Endothelial cell of umbilical vein (primary cell): Measurements from ENCODE around the gene NUP205. TPM values are rescaled to one million over a fixed set of nuclear protein-coding genes. Genes with fewer than 3 reads are reported as not detected.

Experiments
- BruUV-seq: library from RNA; stranded (reverse); fragments of 400-500 nt; replicated peaks from 2 replicates; lab custom pipeline; 2021; lab: Mats Ljungman, UMichigan
- CTCF ChIA-PET: fragments of 300-600, 350-600 bp; sonication (Branson Sonifier 250); formaldehyde crosslinking; loops from one replicate; lab custom pipeline; 2021; ENCODE audit warnings: antibody characterized with exemption, inconsistent platforms; lab: Charles Lee
- POLR2A ChIA-PET: fragments of 300-600, 350-600 bp; sonication (Branson Sonifier 250); formaldehyde crosslinking; loops from one replicate; lab custom pipeline; 2021; ENCODE audit warnings: antibody characterized with exemption, inconsistent platforms; lab: Charles Lee
- DNase-seq: peaks from one replicate; pipeline ENCODE4 v3.0.0-alpha.2; 2011; ENCODE audit warnings: low read depth, low spot score
- FAIRE-seq: peaks from 2 replicates; lab custom pipeline; 2011; peaks lifted over from hg19 to GRCh38; lab: Jason Lieb, UNC
- H2AFZ ChIP-seq: 2 replicates; pipeline ENCODE4 v1.6.0; 2012; ENCODE audit warnings: low read depth, low read length, control low read depth, inconsistent platforms
- H3K27ac ChIP-seq: 2 replicates; pipeline ENCODE4 v1.5.1; 2011; ENCODE audit warnings: low read depth, mild to moderate bottlenecking, control low read depth, low read length, moderate library complexity; ENCODE audit not compliant: insufficient read depth
- H3K27me3 ChIP-seq, 2 experiments: 2 replicates each; pipeline versions ENCODE4 v1.6.0 to v1.6.1; 2011; ENCODE audit warnings: low read length in 2 of 2, mixed read lengths in 1 of 2; ENCODE audit not compliant: control insufficient read depth in 2 of 2, insufficient read depth in 2 of 2
- H3K36me3 ChIP-seq, 2 experiments: 2 replicates in 1 of 2; 3 replicates in 1 of 2; pipeline ENCODE4 v1.5.1; 2011; ENCODE audit warnings: low read length in 2 of 2, mild to moderate bottlenecking in 1 of 2, moderate library complexity in 1 of 2; ENCODE audit not compliant: control insufficient read depth in 2 of 2, insufficient read depth in 2 of 2; ENCODE audit errors: extremely low read depth in 1 of 2
- H3K4me1 ChIP-seq: 3 replicates; pipeline ENCODE4 v1.5.1; 2011; ENCODE audit warnings: mild to moderate bottlenecking, low read length; ENCODE audit not compliant: control insufficient read depth, insufficient read depth; ENCODE audit errors: extremely low read depth
- H3K4me2 ChIP-seq: 2 replicates; pipeline ENCODE4 v1.6.1; 2011; ENCODE audit warnings: low read length, control low read depth, mixed read lengths; ENCODE audit not compliant: insufficient read depth
- H3K4me3 ChIP-seq, 3 experiments: fragments of 200-600 bp in 1 of 3; sonication (generic), shearing (Covaris generic) in 1 of 3; replicated peaks in 1 of 3; 2 replicates each; pipeline ENCODE4 v1.5.1; 2011 to 2016; ENCODE audit warnings: control low read depth in 3 of 3, low read length in 3 of 3, mild to moderate bottlenecking in 2 of 3, inconsistent platforms in 1 of 3, low read depth in 1 of 3, moderate library complexity in 1 of 3; ENCODE audit not compliant: insufficient read depth in 1 of 3
- H3K79me2 ChIP-seq: 2 replicates; pipeline ENCODE4 v1.6.0; 2012; ENCODE audit warnings: low read length, inconsistent platforms; ENCODE audit not compliant: control insufficient read depth, insufficient read depth
- H3K9ac ChIP-seq: replicated peaks from 2 replicates; pipeline ENCODE3; 2011; ENCODE audit warnings: low read length, control low read depth; ENCODE audit not compliant: insufficient read depth; ENCODE audit errors: extremely low read depth
- H3K9me1 ChIP-seq: replicated peaks from 3 replicates; pipeline ENCODE4 v1.6.0; 2011; ENCODE audit warnings: mild to moderate bottlenecking, low read length; ENCODE audit not compliant: control insufficient read depth, insufficient read depth; ENCODE audit errors: extremely low read depth
- H3K9me3 ChIP-seq: replicated peaks from 2 replicates; pipeline ENCODE4 v1.5.1; 2012; ENCODE audit warnings: low read length, inconsistent platforms; ENCODE audit not compliant: control insufficient read depth, insufficient read depth
- H4K20me1 ChIP-seq: replicated peaks from 2 replicates; pipeline ENCODE3; 2011; ENCODE audit warnings: mild to moderate bottlenecking, low read length; ENCODE audit not compliant: control insufficient read depth, insufficient read depth; ENCODE audit errors: extremely low read depth
- CTCF ChIP-seq, 2 donors: IDR thresholded peaks; 1 replicate in 1 of 2; 2 replicates in 1 of 2; pipeline ENCODE4 v1.5.1; 2011; ENCODE audit warnings: low read length in 2 of 2, mild to moderate bottlenecking in 2 of 2, moderate library complexity in 2 of 2, control low read depth in 1 of 2, inconsistent platforms in 1 of 2, low read depth in 1 of 2; ENCODE audit not compliant: insufficient read depth in 1 of 2; ENCODE audit errors: extremely low read depth in 1 of 2
- EZH2 ChIP-seq: IDR thresholded peaks from 2 replicates; pipeline ENCODE4 v1.6.1; 2012; ENCODE audit warnings: borderline replicate concordance, low read depth, mild to moderate bottlenecking, moderate library complexity, low read length, inconsistent platforms; ENCODE audit not compliant: severe bottlenecking
- FOS ChIP-seq: IDR thresholded peaks from 2 replicates; pipeline ENCODE4 v1.6.1; 2011; ENCODE audit warnings: mild to moderate bottlenecking, low read length, moderate library complexity, borderline replicate concordance; ENCODE audit not compliant: insufficient read depth
- GATA2 ChIP-seq: IDR thresholded peaks from 2 replicates; pipeline ENCODE4 v1.7.0; 2011; ENCODE audit warnings: low read depth, mild to moderate bottlenecking, moderate library complexity, mixed read lengths, low read length; ENCODE audit not compliant: insufficient read length, insufficient read depth
- dilution Hi-C: fragments of 300-500 bp; cut with MboI; formaldehyde crosslinking; loops from one replicate; pipeline ENCODE4 v1.15.0; 2019; ENCODE audit warnings: low sequenced_read_pairs; ENCODE audit not compliant: extremely low pct_ligation_motif_present
- intact Hi-C: fragments of 100-400 bp; cut with micrococcal nuclease; formaldehyde crosslinking; loops from one replicate; pipeline ENCODE4 v1.10.0; 2022
- polyA plus RNA-seq, 4 experiments: library from polyadenylated mRNA; depleted of rRNA in 3 of 4; stranded (reverse) in 3 of 4; unstranded in 1 of 4; fragments of >200 nt; gene quantifications; 2 replicates each; pipeline versions ENCODE4 v1.2.1 to v1.2.3, GENCODE V29; 2011 to 2012; ENCODE audit warnings: missing spikeins in 1 of 4
- total RNA-seq: library from RNA; stranded (reverse); gene quantifications from 2 replicates; pipeline ENCODE4 v1.2.3, GENCODE V29; 2021

The NUP205 gene
- total and polyA plus RNA-seq, 2 donors (not counting 3 experiments of a cell fraction or from before 2014, with no cell fraction given) = 48.8 to 81.3 TPM

DNA sequence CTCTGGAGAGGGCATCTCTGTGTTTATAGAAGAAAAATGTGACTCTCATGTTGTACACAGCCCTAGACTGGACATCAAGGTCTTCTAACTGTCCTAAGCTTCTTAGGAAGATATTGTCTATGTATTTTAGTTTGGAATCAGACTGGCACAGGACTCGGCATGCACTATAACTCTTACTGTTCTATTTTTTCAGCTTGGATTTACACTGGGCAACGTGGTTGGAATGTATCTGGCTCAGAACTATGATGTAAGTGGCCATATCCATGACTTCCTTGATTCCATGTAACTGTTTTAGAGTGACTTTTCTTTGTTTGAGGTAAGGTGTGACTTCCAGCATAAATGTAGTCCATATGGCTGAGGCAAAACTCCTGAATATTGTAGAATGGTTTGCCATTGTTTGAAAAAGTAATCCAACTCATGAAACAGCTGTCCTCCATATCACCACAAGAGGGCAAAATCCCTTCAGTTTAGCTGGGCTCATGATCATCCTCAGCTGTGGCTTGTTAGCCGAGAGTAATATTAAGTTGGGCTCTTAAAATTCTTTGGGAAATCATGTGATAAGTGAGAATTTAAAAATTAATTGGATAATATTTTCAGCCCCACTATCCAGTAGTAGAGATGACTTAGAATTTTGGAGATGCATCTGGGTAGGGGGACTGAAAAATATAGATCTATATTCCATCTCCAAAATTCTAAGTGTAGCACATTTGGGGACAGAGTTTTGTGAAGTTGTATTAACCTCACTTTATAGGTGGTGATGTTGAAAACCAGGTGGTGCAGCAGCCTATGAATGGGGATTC is 115.0 kb downstream of the NUP205 start:
- dilution Hi-C loops (no loop called here), intact Hi-C loops (loop anchor here (1.0 to 5.0 kb wide), 8 partner anchors 10 to 337 kb away; partner anchors contain the start of gene STMP1)
- BruUV-seq = no TSS peak
- no peaks in the 10 kb centered on the region for H4K20me1 ChIP-seq
- H3K79me2 ChIP-seq = peaks cover 32% of the 10 kb centered on the region
- peak overlapping the region; percentile 84 for H3K27ac ChIP-seq
- H3K4me1 ChIP-seq = peaks cover 24% of the 10 kb centered on the region
- no peak overlapping the region for H3K4me3 ChIP-seq
- POLR2A ChIA-PET = no interaction called here
- peak; percentile 70 to 75 for TF ChIP-seq CTCF (IDR thresholded peaks at IDR 0.05; ENCODE audit: extremely low read depth in 1 of 2, insufficient read depth in 1 of 2, low read depth in 1 of 2, low read length in 2 of 2)
- no peak for TF ChIP-seq GATA2
- no peaks in the 10 kb centered on the region for H3K9me3 ChIP-seq
- DNase-seq = peak; percentile 80
- H3K4me2 ChIP-seq = peak overlapping the region; percentile 57
- no peaks in the 10 kb centered on the region for H3K9me1 ChIP-seq
- FAIRE-seq = peak; percentile 62
- peak overlapping the region; percentile 36 for H3K9ac ChIP-seq
- peak overlapping the region; percentile 14 for H2AFZ ChIP-seq
- peaks cover 0 to 10% of the 10 kb centered on the region in 2 experiments for H3K36me3 ChIP-seq
- CTCF ChIA-PET = interaction anchor here (0.7 to 5.1 kb wide), 41 partner anchors 10 to 1954 kb away, joined by 3 to 76 read pairs (median 6); partner anchors contain the start of genes MTPN and STMP1
- H3K27me3 ChIP-seq = no peaks in the 10 kb centered on the region

DNA sequence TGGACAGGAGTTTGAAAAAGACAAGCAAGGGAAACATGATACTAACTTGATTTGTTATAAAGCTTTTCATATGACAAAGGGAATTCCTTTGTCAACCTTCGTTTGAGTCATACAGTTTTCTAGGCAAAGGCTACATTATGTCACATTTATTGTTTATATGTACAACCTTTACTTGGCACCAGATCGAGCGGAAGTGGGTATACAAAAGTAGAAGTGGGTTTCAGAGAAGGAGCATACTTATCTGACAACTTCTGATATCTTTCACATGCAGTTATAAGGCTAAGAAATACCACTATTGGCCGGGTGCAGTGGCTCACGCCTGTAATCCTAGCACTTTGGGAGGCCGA is 115.6 kb downstream of the NUP205 start:
- Histone ChIP-seq H3K4me1 (peaks cover 24% of the 10 kb centered on the region), H3K36me3 (peaks cover 0 to 10% of the 10 kb centered on the region in 2 experiments), H4K20me1 (no peaks in the 10 kb centered on the region), H3K4me3 (no peak overlapping the region), H2AFZ (no peak overlapping the region), H3K9me3 (no peaks in the 10 kb centered on the region), H3K27ac (peak overlapping the region; percentile 84), H3K9ac (peak overlapping the region; percentile 36), H3K9me1 (no peaks in the 10 kb centered on the region), H3K79me2 (peaks cover 26% of the 10 kb centered on the region), H3K4me2 (peak overlapping the region; percentile 57), H3K27me3 (no peaks in the 10 kb centered on the region)
- no peak for FAIRE-seq
- CTCF ChIA-PET = interaction anchor here (0.7 to 5.1 kb wide), 40 partner anchors 10 to 1953 kb away, joined by 3 to 76 read pairs (median 6); partner anchors contain the start of genes MTPN and STMP1
- dilution Hi-C loops = no loop called here
- intact Hi-C loops = loop anchor here (1.0 to 5.0 kb wide), 6 partner anchors 11 to 336 kb away; partner anchors contain the start of gene STMP1
- POLR2A ChIA-PET = no interaction called here
- peak; percentile 64 for DNase-seq
- no TSS peak for BruUV-seq
- TF ChIP-seq EZH2 (no peak), FOS (peak; percentile 15)
